ENCODE data around the gene DZIP1.

DNA sequence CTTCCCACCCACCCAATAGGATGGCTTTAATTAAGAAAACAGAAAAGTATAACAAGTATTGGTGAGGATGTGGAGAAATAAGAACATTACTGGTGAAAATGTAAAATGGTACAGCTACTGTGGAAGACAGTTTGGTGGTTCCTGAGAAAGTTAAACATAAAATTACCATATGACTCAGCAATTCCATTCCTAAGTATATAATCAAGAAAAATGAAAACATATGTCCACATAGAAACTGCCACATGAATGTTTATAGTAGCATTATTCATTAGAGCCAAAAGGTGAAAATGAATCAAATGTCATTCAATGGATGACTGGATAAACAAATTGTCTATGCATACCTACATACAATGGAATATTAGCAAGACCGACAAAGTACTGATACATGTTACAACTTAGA, 16.9 kb downstream of the DZIP1 start:
- TF ChIP-seq POLR2A (IDR thresholded peaks at IDR 0.05), result no peak
- TF ChIP-seq, protein P1, sequence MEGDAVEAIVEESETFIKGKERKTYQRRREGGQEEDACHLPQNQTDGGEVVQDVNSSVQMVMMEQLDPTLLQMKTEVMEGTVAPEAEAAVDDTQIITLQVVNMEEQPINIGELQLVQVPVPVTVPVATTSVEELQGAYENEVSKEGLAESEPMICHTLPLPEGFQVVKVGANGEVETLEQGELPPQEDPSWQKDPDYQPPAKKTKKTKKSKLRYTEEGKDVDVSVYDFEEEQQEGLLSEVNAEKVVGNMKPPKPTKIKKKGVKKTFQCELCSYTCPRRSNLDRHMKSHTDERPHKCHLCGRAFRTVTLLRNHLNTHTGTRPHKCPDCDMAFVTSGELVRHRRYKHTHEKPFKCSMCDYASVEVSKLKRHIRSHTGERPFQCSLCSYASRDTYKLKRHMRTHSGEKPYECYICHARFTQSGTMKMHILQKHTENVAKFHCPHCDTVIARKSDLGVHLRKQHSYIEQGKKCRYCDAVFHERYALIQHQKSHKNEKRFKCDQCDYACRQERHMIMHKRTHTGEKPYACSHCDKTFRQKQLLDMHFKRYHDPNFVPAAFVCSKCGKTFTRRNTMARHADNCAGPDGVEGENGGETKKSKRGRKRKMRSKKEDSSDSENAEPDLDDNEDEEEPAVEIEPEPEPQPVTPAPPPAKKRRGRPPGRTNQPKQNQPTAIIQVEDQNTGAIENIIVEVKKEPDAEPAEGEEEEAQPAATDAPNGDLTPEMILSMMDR (IDR thresholded peaks at IDR 0.05), result no peak
